Activated CD4-positive, alpha-beta memory T cell treated with anti-CD3 and anti-CD28 coated beads, Interleukin-2, amount 10 ng/mL, durations not matched to agents 7 days and 5 days (primary cell): ENCODE results near the gene DNAJB4. TPM values are rescaled to one million over a fixed set of nuclear protein-coding genes. Genes with fewer than 3 reads are reported as not detected.
"Not testable (repeated sequence)": the region's sequence is repeated elsewhere in the genome, so short reads cannot be mapped to it uniquely, and the experiment has no call there.

ENCODE experiments used
- CTCF ChIA-PET: fragments of 350-600 bp; sonication (Branson Sonifier 250); formaldehyde crosslinking; loops from one replicate; lab custom pipeline; 2021; ENCODE audit warnings: antibody characterized with exemption, inconsistent platforms; lab: Charles Lee
- POLR2A ChIA-PET: fragments of 350-600 bp; sonication (Branson Sonifier 250); formaldehyde crosslinking; loops from one replicate; lab custom pipeline; 2021; ENCODE audit warnings: antibody characterized with exemption; lab: Charles Lee
- DNase-seq: peaks from one replicate; pipeline ENCODE4 v3.0.0-alpha.2; 2020
- H3K27ac Mint-ChIP-seq: one replicate; pipeline ENCODE4 v1.8.0; 2021; ENCODE audit warnings: mild to moderate bottlenecking, mixed read lengths
- H3K27me3 Mint-ChIP-seq: one replicate; pipeline ENCODE4 v1.8.0; 2021; ENCODE audit warnings: mixed read lengths
- H3K36me3 Mint-ChIP-seq: one replicate; pipeline ENCODE4 v1.8.0; 2021; ENCODE audit warnings: low read depth, mixed read lengths
- H3K4me1 Mint-ChIP-seq: one replicate; pipeline ENCODE4 v1.8.0; 2021; ENCODE audit warnings: mixed read lengths
- H3K4me3 Mint-ChIP-seq: one replicate; pipeline ENCODE4 v1.8.0; 2021; ENCODE audit warnings: mild to moderate bottlenecking, mixed read lengths
- H3K9me3 Mint-ChIP-seq: one replicate; pipeline ENCODE4 v1.8.0; 2021; ENCODE audit warnings: mixed read lengths
- total RNA-seq, 2 experiments: library from RNA; stranded (reverse); gene quantifications; one replicate each; pipeline ENCODE4 v1.2.3, GENCODE V29; 2021

DNAJB4 gene
- total RNA-seq, 2 experiments from 2014 or later = 12.9 to 16.2 TPM

DNA sequence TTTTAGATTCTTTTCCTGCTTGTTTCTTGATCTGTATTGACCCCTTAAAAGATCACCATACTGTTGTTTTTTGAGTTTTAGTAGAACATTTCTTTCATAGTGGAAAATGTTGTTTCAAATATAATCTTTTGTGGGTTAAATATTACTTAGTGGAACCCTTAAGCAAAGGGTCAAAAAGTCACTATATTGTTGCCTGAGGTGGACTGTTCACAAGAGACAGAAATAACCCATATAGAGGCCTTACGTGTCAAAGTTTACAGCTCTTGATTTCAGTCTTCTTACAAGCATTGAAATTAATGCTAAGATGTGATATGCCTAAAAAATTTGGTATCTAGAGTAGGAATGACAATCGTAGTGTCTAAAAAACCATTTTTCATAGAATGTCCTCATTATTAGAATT, 6.3 kb downstream of the DNAJB4 start:
- H3K36me3 Mint-ChIP-seq = peaks cover 20% of the 10 kb centered on the region
- DNase-seq = no peak
- H3K4me3 Mint-ChIP-seq = no peak overlapping the region
- H3K9me3 Mint-ChIP-seq = no peaks in the 10 kb centered on the region
- peaks cover 20% of the 10 kb centered on the region for H3K4me1 Mint-ChIP-seq
- no peaks in the 10 kb centered on the region for H3K27me3 Mint-ChIP-seq
- no peak overlapping the region for H3K27ac Mint-ChIP-seq
- ChIA-PET CTCF (no interaction called here), POLR2A (no interaction called here)

- ChIA-PET CTCF (interaction anchor here (1.2 kb wide), 1 partner anchor 12 kb away, joined by 3 read pairs; no protein-coding TSS in a partner anchor), POLR2A (interaction anchor here (1.3 to 2.9 kb wide), 2 partner anchors 11 to 21 kb away, joined by 4 to 17 read pairs; partner anchors contain the start of gene DNAJB4)
- peaks cover 2% of the 10 kb centered on the region for H3K4me1 Mint-ChIP-seq
- H3K36me3 Mint-ChIP-seq = peaks cover 26% of the 10 kb centered on the region
- no peaks in the 10 kb centered on the region for H3K9me3 Mint-ChIP-seq
- DNase-seq = no peak
- H3K27me3 Mint-ChIP-seq = no peaks in the 10 kb centered on the region
- H3K4me3 Mint-ChIP-seq = no peak overlapping the region
- H3K27ac Mint-ChIP-seq = no peak overlapping the region
Measured at GRCh38 chr1:78015148-78015547, 10.4 kb downstream of the DNAJB4 start.

- Mint-ChIP-seq H3K9me3 (no peaks in the 10 kb centered on the region), H3K4me1 (no peaks in the 10 kb centered on the region), H3K4me3 (no peak overlapping the region), H3K27me3 (no peaks in the 10 kb centered on the region), H3K36me3 (peaks cover 18% of the 10 kb centered on the region), H3K27ac (no peak overlapping the region)
- ChIA-PET CTCF (interaction anchor here (1.0 kb wide), 1 partner anchor 96 kb away, joined by 3 read pairs; no protein-coding TSS in a partner anchor), POLR2A (interaction anchor here (2.0 kb wide), 1 partner anchor 14 kb away, joined by 10 read pairs; the partner anchor contains the start of gene DNAJB4)
- no peak for DNase-seq
Measured at GRCh38 chr1:78019024-78019423, 14.3 kb downstream of the DNAJB4 start.

- H3K4me1 Mint-ChIP-seq, H3K9me3 Mint-ChIP-seq, CTCF ChIA-PET, H3K27ac Mint-ChIP-seq, H3K4me3 Mint-ChIP-seq, H3K36me3 Mint-ChIP-seq, H3K27me3 Mint-ChIP-seq, DNase-seq: not testable (repeated sequence)
- POLR2A ChIA-PET = interaction anchor here (1.1 kb wide), 1 partner anchor 16 kb away, joined by 3 read pairs; the partner anchor contains the start of gene DNAJB4
Measured at GRCh38 chr1:78021134-78021533, 16.4 kb downstream of the DNAJB4 start.

DNA sequence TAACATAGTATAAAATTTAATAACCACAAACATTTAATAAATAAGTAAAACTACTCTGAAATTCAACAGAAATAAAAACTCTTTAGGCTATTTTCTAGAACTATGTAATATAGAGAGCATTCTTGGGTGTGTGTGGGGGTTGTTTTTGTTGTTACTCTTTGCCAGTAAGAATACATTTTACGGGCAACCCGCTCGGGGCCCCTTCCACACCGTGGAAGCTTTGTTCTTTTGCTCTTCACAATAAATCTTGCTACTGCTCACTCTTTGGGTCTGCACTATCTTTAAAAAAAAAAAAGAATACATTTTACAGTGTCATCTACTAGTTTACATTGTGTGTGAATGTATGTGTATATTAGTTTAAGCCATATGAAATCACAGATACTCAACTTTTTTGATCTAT, 25.1 kb downstream of the DNAJB4 start:
- ChIA-PET POLR2A (no interaction called here), CTCF (interaction anchor here (1.5 kb wide), 1 partner anchor 85 kb away, joined by 4 read pairs; no protein-coding TSS in a partner anchor)
- no peak for DNase-seq
- Mint-ChIP-seq H3K36me3 (no peaks in the 10 kb centered on the region), H3K4me3 (no peak overlapping the region), H3K27ac (no peak overlapping the region), H3K27me3 (peaks cover 8% of the 10 kb centered on the region), H3K9me3 (no peaks in the 10 kb centered on the region), H3K4me1 (no peaks in the 10 kb centered on the region)

DNA sequence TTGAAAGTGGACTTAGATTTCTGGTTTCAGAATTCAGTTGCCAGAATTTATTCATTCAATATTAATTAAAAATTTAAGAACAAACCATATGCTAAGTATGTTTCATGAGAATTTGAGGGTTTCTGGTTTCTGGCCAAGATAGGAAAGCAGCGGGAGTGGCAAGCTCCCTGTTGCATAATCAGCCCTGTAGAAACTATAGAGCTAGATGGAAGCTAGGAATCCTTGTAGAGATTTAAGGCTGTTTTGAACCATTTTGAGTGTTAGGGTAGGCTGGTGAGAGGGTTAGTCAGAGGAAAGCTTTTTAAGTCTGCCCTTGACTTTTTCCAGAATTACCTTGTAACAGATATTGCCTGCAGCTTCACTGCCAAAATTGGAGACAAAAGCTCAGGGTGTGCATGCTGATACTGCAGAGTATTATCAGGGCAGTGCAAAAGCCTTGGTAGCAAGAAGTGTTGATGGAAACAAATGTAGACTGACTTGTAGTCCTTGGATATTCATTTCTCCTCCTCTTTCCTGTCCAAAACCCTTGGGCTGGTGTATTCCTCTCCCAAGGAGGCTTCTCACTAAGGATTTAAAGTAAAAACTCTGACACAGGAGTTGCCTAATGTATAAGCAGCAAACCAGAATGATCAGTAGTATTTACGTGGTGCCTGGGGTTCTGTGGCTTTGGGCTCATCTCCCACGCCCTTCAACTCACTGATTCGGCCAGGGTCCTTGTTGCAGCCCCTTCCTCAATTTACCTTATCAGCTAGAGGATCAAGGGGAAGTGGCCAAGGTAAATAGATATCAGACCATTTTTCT, 28.5 kb downstream of the DNAJB4 start:
- DNase-seq = no peak
- CTCF ChIA-PET = no interaction called here
- Mint-ChIP-seq H3K9me3 (no peaks in the 10 kb centered on the region), H3K36me3 (no peaks in the 10 kb centered on the region), H3K4me3 (no peak overlapping the region), H3K27me3 (peaks cover 14% of the 10 kb centered on the region), H3K27ac (no peak overlapping the region), H3K4me1 (no peaks in the 10 kb centered on the region)
- POLR2A ChIA-PET = interaction anchor here (0.8 to 1.7 kb wide), 2 partner anchors 10 to 28 kb away, joined by 3 to 5 read pairs; partner anchors contain the start of gene DNAJB4

DNA sequence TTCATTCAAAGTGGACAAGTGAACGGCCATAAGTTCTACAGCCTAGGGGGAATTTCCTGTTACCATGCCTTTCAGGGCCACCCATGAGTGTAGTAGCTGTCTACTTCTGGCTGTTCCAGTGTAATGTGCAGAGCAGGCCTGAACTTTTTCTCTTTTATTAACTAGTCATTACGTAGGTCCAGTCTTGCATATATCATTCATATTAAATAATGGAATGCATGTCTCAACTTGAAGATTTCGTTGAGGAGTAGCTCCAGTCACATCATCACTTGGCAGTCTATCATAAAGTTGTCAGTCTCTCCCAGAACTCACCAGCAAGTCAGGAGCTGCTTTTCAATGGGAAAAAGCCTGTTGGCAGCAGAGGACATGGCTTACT, 29.0 kb downstream of the DNAJB4 start:
- POLR2A ChIA-PET = interaction anchor here (1.7 kb wide), 1 partner anchor 29 kb away, joined by 5 read pairs; the partner anchor contains the start of gene DNAJB4
- Mint-ChIP-seq H3K9me3 (no peaks in the 10 kb centered on the region), H3K27me3 (peaks cover 14% of the 10 kb centered on the region), H3K4me3 (no peak overlapping the region), H3K4me1 (no peaks in the 10 kb centered on the region), H3K36me3 (no peaks in the 10 kb centered on the region), H3K27ac (no peak overlapping the region)
- CTCF ChIA-PET = no interaction called here
- DNase-seq = no peak

DNA sequence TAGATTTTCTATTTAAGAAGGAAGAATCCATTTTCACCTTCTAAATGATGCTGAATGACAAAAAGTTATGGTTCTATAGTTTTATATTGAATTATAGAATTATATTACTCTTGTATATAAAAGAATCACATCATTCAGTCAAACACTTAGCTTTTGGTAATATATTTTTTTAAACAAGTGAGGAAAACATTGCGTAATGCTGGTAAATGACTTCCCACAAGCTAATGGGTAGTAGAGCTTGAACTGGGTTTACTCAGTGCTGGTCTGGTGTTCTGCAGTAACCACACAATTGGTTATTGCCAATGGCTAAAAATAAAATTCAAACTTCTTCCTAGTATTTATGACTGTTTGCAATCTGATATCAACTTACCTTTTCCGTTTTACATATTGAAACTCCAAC, 30.4 kb downstream of the DNAJB4 start:
- ChIA-PET POLR2A (no interaction called here), CTCF (no interaction called here)
- Mint-ChIP-seq H3K36me3 (no peaks in the 10 kb centered on the region), H3K9me3 (no peaks in the 10 kb centered on the region), H3K27me3 (peaks cover 14% of the 10 kb centered on the region), H3K4me1 (no peaks in the 10 kb centered on the region), H3K27ac (no peak overlapping the region), H3K4me3 (no peak overlapping the region)
- DNase-seq = no peak

- POLR2A ChIA-PET = no interaction called here
- no peak overlapping the region for H3K4me3 Mint-ChIP-seq
- DNase-seq = no peak
- no peak overlapping the region for H3K27ac Mint-ChIP-seq
- no peaks in the 10 kb centered on the region for H3K36me3 Mint-ChIP-seq
- no peaks in the 10 kb centered on the region for H3K9me3 Mint-ChIP-seq
- H3K27me3 Mint-ChIP-seq = peaks cover 14% of the 10 kb centered on the region
- CTCF ChIA-PET = no interaction called here
- peaks cover 6% of the 10 kb centered on the region for H3K4me1 Mint-ChIP-seq
Measured at GRCh38 chr1:78036450-78036849, 31.7 kb downstream of the DNAJB4 start.

- no peak for DNase-seq
- POLR2A ChIA-PET = no interaction called here
- no peaks in the 10 kb centered on the region for H3K9me3 Mint-ChIP-seq
- CTCF ChIA-PET = interaction anchor here (0.5 kb wide), 2 partner anchors 92 to 208 kb away, joined by 3 read pairs; no protein-coding TSS in a partner anchor
- peaks cover 17% of the 10 kb centered on the region for H3K27me3 Mint-ChIP-seq
- H3K4me1 Mint-ChIP-seq = peaks cover 6% of the 10 kb centered on the region
- no peak overlapping the region for H3K27ac Mint-ChIP-seq
- no peaks in the 10 kb centered on the region for H3K36me3 Mint-ChIP-seq
- H3K4me3 Mint-ChIP-seq = no peak overlapping the region
Measured at GRCh38 chr1:78038071-78038470, 33.3 kb downstream of the DNAJB4 start.

DNA sequence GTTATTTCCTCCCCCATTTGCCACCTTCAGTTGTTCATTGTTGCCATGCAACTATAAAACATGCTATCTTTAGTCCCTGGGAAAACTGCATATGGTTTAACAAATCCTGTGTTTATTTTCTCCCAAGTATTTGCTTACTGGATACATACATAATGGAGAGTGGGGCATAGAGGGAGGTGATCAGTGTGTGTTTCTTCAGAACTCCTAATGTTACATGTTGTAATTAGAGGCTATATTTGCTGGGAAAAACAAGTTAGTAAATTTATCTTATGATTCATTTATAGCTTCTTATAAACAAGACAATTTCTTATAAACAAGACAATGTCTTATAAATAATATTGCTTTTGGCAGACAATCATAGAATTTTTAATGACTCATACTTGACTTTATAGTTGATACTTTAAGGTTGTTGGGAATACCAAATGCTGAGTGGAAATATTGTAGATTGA, 33.8 kb downstream of the DNAJB4 start:
- H3K36me3 Mint-ChIP-seq = no peaks in the 10 kb centered on the region
- no peak overlapping the region for H3K27ac Mint-ChIP-seq
- POLR2A ChIA-PET = no interaction called here
- H3K9me3 Mint-ChIP-seq = no peaks in the 10 kb centered on the region
- CTCF ChIA-PET = interaction anchor here (0.5 kb wide), 2 partner anchors 91 to 209 kb away, joined by 3 read pairs; no protein-coding TSS in a partner anchor
- DNase-seq = no peak
- H3K27me3 Mint-ChIP-seq = peaks cover 19% of the 10 kb centered on the region
- peaks cover 6% of the 10 kb centered on the region for H3K4me1 Mint-ChIP-seq
- H3K4me3 Mint-ChIP-seq = no peak overlapping the region

DNA sequence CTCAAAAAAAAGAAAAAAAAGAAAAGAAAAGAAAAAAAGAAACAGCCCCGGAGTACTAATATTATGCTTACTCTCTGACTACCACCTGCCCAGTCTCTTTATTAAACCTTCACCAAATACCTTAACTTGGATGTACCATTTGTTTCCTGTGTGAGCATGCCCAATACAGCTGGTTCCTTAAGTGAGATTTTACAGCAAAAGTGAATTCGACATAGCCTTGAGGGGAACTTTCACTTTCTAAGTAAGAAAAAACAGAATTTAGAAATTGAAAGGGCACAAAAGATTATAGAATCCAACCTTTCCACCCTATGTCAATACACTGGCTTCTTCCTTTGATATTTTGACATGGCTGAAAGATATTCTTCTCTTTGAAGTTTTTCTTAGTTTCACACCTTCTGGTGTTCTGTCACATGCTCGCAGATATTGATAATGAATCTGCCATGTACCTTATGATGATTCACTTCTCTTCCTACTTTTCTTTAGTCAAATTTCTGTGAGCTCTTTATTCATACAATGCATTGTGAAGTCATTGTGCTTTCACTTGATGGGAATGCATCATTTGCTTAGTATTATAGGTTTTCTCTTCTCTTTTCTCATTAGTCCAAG, 35.8 kb downstream of the DNAJB4 start:
- ChIA-PET POLR2A (interaction anchor here (3.4 kb wide), 1 partner anchor 36 kb away, joined by 13 read pairs; the partner anchor contains the start of gene DNAJB4), CTCF (interaction anchor here (0.9 kb wide), 1 partner anchor 91 kb away, joined by 3 read pairs; no protein-coding TSS in a partner anchor)
- Mint-ChIP-seq H3K27ac (no peak overlapping the region), H3K27me3 (peaks cover 23% of the 10 kb centered on the region), H3K36me3 (no peaks in the 10 kb centered on the region), H3K4me1 (peaks cover 17% of the 10 kb centered on the region), H3K4me3 (no peak overlapping the region), H3K9me3 (no peaks in the 10 kb centered on the region)
- DNase-seq = no peak

GRCh38 chr1:78043436-78043835, 38.7 kb downstream of the DNAJB4 start:
- no peaks in the 10 kb centered on the region for H3K9me3 Mint-ChIP-seq
- no peaks in the 10 kb centered on the region for H3K36me3 Mint-ChIP-seq
- no peak overlapping the region for H3K27ac Mint-ChIP-seq
- POLR2A ChIA-PET = interaction anchor here (1.0 kb wide), 1 partner anchor 11 kb away, joined by 3 read pairs; no protein-coding TSS in a partner anchor
- peaks cover 26% of the 10 kb centered on the region for H3K4me1 Mint-ChIP-seq
- DNase-seq = no peak
- H3K27me3 Mint-ChIP-seq = peaks cover 38% of the 10 kb centered on the region
- CTCF ChIA-PET = no interaction called here
- H3K4me3 Mint-ChIP-seq = no peak overlapping the region
